CD4-positive, alpha-beta T cell treated with Interleukin-1 beta for 1 hour (primary cell): Measurements from ENCODE around the gene CAP2.
"Not testable (repeated sequence)": the region's sequence is repeated elsewhere in the genome, so short reads cannot be mapped to it uniquely, and the experiment has no call there.

Source experiments
- DNase-seq, 2 donors: peaks; one replicate each; pipeline ENCODE4 v3.0.0-alpha.2; 2020 to 2022

The CAP2 gene

DNA sequence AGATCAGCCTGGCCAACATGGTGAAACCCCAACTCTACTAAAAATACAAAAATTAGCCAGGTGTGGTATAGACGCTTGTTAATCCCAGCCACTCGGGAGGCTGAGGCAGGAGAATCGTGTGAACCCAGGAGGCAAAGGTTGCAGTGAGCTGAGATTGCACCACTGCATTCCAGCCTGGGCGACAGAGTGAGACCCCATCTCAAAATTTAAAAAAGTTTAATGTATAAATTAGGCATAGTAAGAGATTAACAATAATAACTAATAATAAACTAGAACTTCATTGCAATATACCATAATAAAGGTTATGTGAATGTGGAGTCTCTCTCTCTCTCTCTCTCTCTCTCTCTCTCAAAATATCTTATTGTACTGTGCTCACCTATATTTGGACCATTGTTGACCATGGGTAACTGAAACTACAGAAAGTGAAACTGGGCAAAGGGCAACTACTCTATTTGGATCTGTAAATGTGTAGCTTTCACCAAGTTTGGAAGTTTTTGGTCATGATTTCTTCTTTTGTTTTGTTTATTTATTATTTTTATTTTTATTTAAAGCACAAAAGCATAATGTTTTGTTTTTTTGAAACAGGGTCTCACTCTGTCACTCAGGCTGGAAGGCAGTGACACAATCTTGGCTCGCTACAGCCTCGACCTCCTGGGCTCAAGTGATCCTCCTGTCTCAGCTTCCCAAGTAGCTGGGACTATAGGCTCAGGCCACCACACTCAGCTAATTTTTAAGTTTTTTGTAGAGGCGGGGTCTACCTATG lies 12.0 kb downstream of the CAP2 start:
- DNase-seq: not testable (repeated sequence)

DNA sequence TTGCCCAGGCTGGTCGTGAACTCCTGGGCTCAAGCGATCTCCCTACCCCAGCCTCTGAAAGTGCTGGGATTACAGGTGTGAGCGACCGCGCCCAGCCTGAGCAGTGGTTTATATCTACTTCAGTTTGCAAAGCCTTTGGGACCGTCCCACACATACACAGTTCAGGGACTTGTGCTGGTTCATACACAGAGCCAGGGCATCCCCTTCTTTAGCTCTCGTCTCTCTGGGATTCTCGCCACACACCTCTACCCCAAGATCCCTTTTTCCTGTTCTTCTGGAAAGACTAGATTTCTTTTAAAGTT lies 12.5 kb downstream of the CAP2 start:
- DNase-seq: no peak

DNA sequence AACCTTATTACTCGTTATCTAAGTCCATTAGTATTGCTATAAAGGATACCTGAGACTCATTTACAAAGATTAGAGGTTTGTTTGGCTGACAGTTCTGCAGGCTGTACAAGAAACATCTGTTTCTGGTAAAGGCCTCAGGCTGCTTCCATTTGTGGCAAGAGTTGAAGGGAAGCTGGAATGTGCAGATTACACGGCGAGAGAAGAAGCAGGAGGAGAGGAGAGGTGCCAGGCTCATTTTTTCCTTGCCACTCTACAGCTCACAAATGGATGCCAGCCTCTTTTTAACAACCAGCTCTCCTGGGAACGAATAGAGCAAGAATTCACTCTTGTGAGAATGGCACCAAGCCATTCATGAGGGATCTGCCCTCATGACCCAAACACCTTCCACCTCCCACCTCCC lies 14.7 kb downstream of the CAP2 start:
- DNase-seq: no peak

DNA sequence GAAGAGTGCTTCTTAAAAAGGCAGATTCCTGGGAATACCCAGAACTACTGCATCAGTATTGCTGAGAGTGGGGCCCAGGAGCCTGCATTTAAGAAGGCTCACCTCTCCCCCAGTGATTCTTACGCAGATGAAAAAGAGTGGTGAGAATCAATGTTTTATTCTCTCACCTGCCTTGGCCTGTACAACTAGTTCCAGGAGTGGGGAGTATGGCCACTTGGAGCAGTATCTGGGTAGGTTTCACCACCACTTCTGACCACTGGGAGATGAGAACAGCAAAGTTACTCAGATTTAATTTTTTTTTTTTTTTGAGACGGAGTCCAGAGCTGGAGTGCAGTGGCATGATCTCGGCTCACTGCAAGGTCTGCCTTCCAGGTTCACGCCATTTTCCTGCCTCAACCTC lies 16.9 kb downstream of the CAP2 start:
- DNase-seq: no peak

DNA sequence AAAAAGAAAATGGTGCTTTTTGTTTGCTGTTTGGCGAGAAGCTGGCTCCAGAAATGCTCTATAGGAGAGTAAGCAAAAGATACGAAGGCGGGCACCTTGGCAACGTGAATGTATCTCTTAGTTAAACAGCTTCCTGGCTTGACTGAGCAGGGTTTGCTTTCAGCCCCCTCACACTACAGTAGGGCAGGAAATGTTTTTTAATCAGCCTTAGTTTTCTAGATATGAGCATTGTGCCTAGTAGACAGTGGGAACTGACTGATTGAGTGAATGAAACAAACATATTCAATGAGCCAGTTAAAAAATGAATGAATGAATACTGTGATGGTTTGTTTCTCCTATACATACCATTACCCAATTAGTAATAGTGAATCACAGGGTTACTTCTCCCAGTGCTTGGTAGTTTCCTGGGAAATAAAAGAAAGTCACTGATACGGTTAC lies 19.9 kb downstream of the CAP2 start:
- no peak for DNase-seq

DNA sequence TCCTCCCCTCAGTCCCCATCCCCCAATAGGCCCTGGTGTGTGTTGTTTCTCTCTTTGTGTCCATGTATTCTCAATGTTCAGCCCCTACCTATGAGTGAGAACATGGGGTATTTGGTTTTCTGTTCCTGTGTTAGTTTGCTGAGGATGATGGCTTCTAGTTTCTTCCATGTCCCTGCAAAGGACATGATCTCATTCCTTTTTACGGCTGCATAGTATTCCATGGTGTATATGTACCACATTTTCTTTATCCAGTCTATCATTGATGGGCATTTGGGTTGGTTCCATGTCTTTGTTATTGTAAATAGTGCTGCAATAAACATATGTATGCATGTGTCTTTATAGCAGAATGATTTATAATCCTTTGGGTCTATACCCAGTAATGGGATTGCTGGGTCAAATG lies 21.0 kb downstream of the CAP2 start:
- not testable (repeated sequence) for DNase-seq

DNA sequence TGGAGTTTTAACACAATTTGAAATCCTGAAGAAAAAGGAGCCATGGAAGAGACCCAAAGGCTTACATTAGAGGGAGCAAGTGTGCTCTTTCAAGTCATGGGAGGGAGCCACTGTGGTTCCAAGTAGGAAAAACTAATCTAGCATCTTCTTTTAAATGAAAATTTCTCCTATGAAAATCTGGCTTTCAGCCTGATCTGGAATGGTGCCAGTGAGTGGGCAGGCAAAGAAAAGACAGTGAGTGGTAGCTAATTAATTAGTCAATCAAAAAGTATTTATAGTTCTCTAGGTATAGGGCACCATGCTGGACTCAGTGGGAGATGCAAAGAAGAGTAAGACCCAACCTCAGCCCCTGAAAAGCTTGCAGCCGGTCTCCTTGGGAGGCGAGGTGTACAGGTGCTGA lies 21.9 kb downstream of the CAP2 start:
- DNase-seq: no peak

DNA sequence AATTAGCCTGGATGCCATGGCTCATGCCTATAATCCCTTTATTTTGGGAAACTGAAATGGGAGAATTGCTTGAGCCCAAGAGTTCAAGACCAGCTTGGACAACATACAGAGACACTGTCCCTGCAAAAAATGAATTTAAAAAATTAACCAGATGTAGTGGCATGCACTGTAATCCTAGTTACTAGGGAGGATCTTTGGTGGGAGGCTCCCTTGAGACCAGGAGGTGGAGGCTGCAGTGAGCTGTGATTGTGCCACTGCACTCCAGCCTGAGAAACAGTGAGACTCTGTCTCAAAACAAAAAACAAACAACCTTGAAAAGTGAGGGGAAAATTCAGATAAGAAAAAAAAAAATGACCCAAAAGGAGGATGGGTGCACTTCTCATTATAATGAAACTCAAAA lies 23.4 kb downstream of the CAP2 start:
- DNase-seq: no peak

DNA sequence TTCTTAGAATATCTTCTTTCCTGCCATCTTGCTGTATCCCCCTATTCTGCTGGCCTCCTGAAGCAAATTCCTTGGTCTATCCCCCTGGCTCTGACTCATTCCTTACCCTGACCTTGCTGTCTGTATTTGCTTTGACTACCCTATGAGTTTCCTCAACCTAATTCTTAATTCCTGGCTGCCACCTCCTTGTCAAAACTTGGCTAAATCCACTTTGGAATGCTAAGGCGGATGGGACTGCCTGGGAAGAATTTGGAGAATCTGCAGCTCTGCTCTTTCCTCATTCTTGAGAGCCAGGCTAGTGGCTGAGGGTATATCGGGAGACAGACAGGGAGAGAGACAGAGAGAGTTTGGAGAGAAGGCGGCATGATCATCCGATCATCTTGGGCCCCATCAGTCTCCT lies 24.4 kb downstream of the CAP2 start:
- no peak for DNase-seq

DNA sequence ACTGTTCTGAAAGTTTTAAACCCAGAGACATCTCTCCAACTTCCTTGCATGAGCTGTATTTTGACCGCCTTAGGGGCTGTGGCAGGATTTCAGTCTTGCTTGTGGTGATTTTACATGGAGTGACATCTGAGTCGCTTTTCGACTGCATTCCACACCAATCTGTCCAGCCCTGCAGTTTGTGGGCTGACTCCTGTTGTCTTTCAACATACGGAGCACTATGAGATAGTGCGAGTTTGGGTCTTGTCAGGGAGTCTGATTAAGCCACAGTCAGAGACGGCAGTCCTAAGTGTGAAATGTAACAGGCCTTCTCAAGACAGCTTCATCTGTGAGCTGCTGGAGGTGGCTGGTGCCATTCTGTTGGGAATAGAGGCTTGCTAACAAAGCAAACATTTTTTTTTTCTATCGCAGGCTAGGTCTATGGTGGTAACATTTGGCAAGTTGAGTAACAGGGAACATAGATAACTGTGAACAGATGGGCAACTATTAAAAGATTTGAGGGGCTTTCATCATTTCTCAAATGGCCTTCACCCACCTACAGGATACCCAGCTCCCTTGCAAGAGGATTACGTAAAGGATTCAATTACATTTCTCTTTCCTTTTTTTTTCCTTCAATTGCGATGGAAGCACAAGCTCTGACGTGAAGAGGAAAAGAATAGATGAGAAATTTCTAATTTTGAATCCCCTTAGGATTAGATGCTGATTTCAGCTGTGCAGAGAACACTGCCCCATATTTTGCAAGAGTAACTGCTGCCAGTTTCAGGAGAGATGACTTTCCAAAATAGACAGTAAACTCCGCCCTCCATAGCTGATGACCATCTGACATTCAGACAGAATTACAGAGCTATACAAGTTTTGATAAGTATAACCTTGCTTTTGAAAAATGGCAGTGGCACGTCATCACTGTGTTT lies 25.1 kb downstream of the CAP2 start:
- DNase-seq: no peak

DNA sequence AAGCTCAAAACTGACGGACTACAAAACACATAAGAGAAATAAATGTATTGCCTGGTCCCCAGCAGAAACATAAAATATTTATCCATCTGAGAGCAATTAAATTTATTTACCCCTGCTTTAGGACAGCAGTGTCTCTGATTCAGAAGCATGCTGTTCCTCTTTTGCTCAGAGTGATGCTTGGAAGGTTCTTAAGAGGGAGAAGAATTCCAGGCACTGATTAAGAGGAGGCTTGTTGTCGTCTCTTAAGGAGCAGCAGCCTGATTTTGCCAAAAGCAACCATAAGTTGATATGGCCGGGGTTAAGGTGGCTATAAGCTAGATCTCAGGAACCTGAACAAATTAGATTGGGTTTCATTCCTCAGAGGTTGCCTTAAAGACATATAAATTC lies 25.8 kb downstream of the CAP2 start:
- DNase-seq: no peak

DNA sequence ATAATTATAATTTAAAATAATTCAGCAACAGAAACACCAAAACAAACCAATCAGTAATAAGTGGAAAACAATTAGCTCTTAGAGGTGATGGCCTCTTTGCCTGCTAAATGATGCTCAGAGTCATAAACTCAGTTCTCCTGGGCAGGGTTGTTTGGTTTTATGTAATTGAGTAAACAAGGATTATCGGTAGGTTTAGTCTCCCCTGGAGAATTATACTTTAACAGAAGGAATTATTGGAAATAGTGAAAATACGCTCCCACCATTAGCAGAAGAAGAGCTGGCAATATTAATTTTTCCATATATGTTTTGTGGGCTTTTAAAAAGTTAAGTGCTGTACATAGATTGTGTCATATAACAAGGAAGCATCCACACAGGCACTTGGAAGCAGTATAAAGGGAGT lies 27.0 kb downstream of the CAP2 start:
- no peak for DNase-seq

DNA sequence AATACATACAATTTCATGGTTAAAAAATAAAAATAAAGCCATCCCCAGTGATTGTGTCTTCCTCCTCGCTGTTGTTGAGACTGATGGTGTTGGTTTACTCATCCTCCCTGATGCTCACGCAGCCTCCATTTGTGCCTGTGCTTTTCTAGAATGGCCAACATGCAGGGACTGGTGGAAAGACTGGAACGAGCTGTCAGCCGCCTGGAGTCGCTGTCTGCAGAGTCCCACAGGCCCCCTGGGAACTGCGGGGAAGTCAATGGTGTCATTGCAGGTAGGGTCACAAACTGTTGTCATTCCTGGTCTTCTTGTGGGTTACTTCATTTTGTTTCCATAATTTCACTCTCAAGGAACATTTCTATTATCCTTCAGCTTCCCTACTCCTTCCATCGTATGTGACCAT lies 28.0 kb downstream of the CAP2 start:
- DNase-seq: no peak

DNA sequence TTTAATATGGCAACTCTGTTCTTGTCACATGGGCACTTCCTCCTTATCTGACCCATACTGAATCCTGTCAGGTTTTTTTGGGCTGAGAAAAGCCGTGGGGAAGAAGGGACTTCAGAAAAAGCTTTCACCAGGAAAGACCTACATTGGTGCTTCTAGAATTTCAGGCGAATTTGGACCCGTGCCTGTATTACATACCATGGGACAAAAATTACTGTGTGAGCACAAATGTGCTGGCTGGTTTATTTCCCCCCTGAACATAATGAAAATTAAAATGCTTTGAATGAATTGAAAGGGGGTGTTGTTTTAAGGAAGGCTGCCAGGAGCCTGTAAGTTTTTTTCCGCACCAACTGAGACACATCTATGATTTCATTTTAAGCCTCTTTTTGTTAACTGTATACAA lies 29.6 kb downstream of the CAP2 start:
- DNase-seq: no peak

DNA sequence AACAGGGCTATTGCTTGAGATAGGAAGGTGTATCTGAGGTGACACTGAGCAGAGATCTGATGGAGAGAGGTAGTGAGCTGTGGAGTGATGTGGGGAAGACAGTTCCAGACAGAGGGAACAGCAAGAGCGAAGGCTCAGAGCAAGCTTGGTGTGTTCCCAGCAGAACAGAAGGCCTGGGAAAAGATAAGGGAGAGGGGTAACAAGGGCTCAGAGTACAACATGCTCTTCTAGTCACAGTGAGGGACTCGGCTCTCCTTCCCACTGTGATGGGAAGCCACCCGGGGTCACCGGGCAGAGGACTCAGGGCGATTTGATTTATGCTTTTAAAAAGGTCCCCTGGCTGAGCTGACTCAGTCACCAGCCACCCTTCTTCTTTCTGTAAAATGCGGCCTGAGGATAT lies 33.7 kb downstream of the CAP2 start:
- no peak for DNase-seq

DNA sequence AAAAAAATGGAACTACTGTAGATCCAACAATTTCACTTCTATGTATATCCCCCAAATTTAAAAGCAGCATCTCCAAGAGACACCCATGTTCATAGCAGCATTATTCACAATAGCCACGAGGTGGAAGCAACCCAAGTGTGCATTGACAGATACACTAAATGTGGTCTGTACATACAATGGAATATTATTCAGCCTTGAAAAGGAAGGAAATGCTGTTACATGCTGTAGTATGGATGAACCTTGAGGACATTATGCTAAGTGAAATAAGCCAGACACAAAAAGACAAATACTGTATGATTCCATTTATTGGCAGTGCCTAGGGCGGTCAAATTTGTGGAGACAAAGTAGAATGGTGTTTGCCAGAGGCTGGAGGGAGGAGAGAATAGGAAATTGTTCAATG lies 34.2 kb downstream of the CAP2 start:
- DNase-seq: no peak

DNA sequence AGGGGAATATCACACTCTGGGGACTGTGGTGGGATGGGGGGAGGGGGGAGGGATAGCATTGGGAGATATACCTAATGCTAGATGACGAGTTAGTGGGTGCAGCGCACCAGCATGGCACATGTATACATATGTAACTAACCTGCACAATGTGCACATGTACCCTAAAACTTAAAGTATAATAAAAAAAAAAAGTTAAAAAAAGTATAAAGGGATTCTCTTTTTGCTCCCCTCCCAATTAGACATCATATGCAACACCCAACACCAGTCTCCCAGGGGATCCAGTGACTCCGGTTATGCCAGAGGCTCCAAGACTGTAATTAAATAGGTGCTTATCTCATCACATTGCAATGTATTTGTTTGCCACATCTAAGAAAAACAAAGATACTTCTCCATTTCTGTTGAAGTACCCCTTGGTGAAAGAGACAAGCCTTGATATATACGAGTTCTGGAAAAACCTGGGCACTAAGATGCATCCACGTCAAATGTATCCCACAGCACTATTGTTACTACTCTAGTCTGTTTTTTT lies 35.3 kb downstream of the CAP2 start:
- DNase-seq: not testable (repeated sequence)

DNA sequence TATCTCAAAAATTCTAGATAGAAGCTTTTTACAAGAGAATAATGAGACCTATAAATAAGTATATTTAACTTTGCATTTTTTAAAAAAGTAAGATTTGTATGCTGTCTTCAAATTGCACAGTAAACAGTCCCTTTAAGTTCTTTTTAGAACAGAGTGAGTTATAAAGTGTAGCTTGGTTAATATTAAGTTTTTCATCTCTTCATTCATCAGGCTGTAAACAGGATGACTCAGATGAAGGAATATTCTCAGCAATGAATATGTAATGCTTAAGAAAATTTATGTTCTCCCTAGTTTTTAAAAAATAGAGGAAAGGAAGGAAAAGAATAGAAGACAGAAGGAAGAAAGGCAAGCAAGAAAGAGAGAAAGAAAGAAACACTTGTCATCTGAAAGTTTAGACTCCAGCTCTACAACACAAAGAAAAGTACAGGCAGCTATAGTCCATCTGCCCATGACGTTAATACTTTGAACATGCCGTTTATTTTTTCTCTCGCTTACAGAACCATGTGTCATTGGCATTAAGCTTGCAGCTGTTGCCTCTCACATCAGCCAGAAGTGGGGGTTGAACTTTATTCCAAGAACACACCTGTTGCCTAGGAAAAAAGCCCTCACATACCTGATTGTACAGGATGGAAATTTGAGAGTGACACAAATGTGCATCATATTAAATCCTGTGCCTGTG lies 36.1 kb downstream of the CAP2 start:
- no peak for DNase-seq

DNA sequence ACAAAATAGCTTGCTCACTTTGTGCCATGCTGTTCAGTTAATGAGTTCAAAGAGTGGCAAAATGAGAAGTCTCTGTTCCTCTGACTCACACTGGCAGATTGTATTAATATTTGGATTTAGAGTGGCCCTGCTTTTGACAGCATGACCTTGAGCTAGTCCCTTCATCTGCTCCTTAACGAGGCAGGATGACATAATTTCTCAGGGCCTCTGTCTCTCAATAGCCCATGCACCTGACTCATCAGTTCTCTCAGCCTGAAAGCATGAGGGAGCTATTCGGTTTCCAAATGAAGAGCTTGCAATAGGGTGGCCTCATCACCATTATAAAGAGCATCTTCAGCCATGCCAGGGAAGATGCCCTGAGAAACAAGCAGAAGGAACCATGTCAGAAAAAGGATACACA lies 38.2 kb downstream of the CAP2 start:
- no peak for DNase-seq

DNA sequence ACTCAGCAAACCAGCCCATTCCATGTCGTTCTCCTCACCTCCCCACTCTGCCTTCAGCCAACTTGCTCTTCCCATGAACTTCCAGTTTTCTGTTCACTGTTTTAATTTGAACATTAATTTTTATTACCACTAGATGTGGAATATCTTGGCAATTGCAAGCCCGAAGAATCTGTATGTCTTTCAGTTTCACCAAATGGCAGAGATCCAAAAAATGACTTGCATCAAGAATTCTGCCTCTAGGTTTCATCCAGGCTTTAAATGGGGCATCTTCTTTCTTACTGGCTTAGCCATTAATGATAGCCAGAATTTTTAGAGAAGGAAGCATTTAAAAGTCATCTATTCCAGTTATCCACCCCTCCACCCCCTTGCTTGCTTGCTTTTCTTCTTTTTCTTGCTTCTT lies 39.0 kb downstream of the CAP2 start:
- no peak for DNase-seq

DNA sequence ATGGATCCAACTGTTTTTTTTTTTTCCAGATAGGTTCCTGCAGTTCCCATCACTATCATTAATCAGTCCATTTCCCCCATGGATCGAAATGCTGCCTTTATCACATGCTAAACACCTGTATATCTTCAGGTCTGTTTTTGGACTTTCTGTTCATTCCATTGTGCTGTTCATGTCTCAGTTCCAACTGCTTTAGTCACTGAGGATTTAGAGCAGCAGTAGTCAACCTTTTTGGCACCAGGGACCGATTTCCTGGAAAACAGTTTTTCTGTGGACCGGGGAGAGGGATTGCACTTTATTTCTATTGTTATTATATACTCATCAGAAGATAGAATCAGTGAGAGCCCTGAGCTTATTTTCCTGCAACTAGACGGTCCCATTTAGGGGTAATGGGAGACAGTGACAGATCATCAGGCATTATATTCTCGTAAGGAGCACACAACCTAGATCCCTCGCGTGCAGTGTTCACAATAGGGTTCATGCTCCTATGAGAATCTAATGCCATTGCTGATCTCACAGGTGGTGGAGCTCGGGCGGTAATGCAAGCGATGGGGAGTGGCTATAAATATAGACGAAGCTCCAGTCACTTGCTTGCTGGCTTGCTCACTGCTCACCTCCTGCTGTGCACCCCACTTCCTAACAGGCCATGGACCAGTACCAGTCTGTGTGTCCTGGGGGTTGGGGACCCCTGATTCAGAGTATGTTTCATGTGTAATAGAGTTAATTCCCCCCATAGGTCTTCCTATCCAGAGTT lies 46.0 kb downstream of the CAP2 start:
- no peak for DNase-seq

DNA sequence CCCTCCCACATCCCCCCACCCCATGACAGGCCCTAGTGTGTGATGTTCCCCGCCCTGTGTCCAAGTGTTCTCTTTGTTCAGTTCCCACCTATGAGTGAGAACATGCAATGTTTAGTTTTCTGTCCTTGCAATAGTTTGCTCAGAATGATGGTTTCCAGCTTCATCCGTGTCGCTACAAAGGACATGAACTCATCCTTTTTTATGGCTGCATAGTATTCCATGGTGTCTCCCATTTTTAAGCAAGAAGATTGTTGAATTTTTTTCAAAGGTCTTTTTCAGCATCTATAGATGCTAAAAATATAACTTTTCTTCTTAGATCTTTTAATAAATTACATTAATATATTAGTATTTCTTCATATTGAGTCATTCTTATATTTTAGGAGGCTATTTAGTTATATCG lies 47.4 kb downstream of the CAP2 start:
- not testable (repeated sequence) for DNase-seq

DNA sequence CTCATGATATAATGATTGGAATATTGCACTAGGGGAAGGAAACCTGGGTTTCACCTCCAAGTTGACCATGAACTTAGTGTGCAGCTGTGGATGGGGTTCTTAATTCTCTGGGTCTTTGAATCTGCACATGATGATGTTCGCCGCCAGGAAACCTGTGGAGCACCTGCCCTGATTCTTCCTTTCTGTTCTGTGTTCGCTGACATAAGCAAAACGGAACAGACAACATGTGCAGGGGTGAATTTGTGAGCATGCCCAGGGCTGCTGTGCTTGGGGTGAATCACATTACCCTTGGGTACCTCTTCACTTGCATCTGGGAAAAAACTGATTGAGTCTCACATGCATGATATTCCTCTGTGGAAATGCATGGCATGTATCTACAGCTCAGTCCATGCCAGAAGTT lies 48.8 kb downstream of the CAP2 start:
- DNase-seq: no peak
